Panc1 (cell line): ENCODE measurements around the gene PCDH10. TPM values are rescaled to one million over a fixed set of nuclear protein-coding genes. Genes with fewer than 3 reads are reported as not detected.

Experiments
- ATAC-seq: fragments of 200-7000 bp; cut with Tn5 transposase; 2 replicates; pipeline ENCODE4 v1.9.1; 2020; ENCODE audit warnings: mild to moderate bottlenecking, moderate library complexity
- BruUV-seq: library from RNA; stranded (reverse); fragments of 400-500 nt; replicated peaks from 2 replicates; lab custom pipeline; 2021; lab: Mats Ljungman, UMichigan
- CTCF ChIA-PET: fragments of 300-600 bp; sonication (Branson Sonifier 250); formaldehyde crosslinking; loops from one replicate; lab custom pipeline; 2022; ENCODE audit warnings: antibody characterized with exemption; lab: Charles Lee
- POLR2A ChIA-PET: fragments of 300-600 bp; sonication (Branson Sonifier 250); formaldehyde crosslinking; loops from one replicate; lab custom pipeline; 2022; ENCODE audit warnings: antibody characterized with exemption; lab: Charles Lee
- DNase-seq: peaks from one replicate; pipeline ENCODE4 v3.0.0-alpha.2; 2010; ENCODE audit warnings: low read depth, low spot score
- H3K27ac ChIP-seq: 2 replicates; pipeline ENCODE4 v1.5.1; 2011; ENCODE audit warnings: mild to moderate bottlenecking, low read length, inconsistent platforms
- H3K27me3 ChIP-seq: fragments of 200-500 bp; sonication (Bioruptor generic); 2 replicates; pipeline ENCODE4 v1.6.0; 2014; ENCODE audit warnings: low read length, inconsistent platforms; ENCODE audit not compliant: control insufficient read depth, insufficient read depth
- H3K36me3 ChIP-seq: fragments of 200-500 bp; sonication (Bioruptor generic); 2 replicates; pipeline ENCODE4 v1.5.1; 2014; ENCODE audit warnings: inconsistent platforms, mild to moderate bottlenecking, low read length, moderate library complexity; ENCODE audit not compliant: control insufficient read depth, insufficient read depth
- H3K4me1 ChIP-seq: 2 replicates; pipeline ENCODE4 v1.5.1; 2011; ENCODE audit warnings: inconsistent platforms, mild to moderate bottlenecking, low read length, moderate library complexity; ENCODE audit not compliant: control insufficient read depth, insufficient read depth
- H3K4me3 ChIP-seq, 2 experiments: 2 replicates each; pipeline ENCODE4 v1.5.1; 2011 to 2012; ENCODE audit warnings: low read depth in 2 of 2, low read length in 2 of 2, mild to moderate bottlenecking in 2 of 2, inconsistent platforms in 1 of 2, moderate library complexity in 1 of 2
- H3K9me3 ChIP-seq: fragments of 200-500 bp; sonication (Bioruptor generic); 2 replicates; pipeline ENCODE4 v1.5.1; 2014; ENCODE audit warnings: low read depth, mild to moderate bottlenecking, inconsistent platforms, low read length, moderate library complexity; ENCODE audit not compliant: control insufficient read depth, insufficient read depth
- CTCF ChIP-seq: fragments of 450-650 bp; IDR thresholded peaks from 2 replicates; pipeline ENCODE4 v1.5.1; 2017; ENCODE audit warnings: mild to moderate bottlenecking
- POLR2AphosphoS5 ChIP-seq: IDR thresholded peaks from 2 replicates; pipeline ENCODE4 v1.6.1; 2012; ENCODE audit warnings: mild to moderate bottlenecking, low read depth, low read length, moderate library complexity
- REST ChIP-seq, 2 experiments: IDR thresholded peaks; 2 replicates each; pipeline ENCODE4 v1.6.1; 2011 to 2012; ENCODE audit warnings: low read depth in 2 of 2, control low read depth in 1 of 2, low read length in 1 of 2, mild to moderate bottlenecking in 1 of 2, moderate library complexity in 1 of 2; ENCODE audit not compliant: insufficient read depth in 1 of 2
- SIN3A ChIP-seq: IDR thresholded peaks from 2 replicates; pipeline ENCODE4 v1.6.1; 2012; ENCODE audit warnings: low read depth, mild to moderate bottlenecking, low read length, moderate library complexity, borderline replicate concordance; ENCODE audit not compliant: insufficient read depth
- TCF7L2 ChIP-seq: IDR thresholded peaks from 2 replicates; pipeline ENCODE4 v1.6.1; 2011; ENCODE audit warnings: mild to moderate bottlenecking, low read depth, low read length, inconsistent platforms
- in situ Hi-C: cut with HindIII; loops from 2 replicates; pipeline ENCODE4 v1.10.0; 2016; ENCODE audit warnings: low sequenced_read_pairs, low pct_unique_long_range_greater_than_20kb
- intact Hi-C: fragments of 100-400 bp; cut with micrococcal nuclease; formaldehyde crosslinking; loops from one replicate; pipeline ENCODE4 v1.10.0; 2022; ENCODE audit not compliant: unreplicated experiment
- total RNA-seq: library from RNA; stranded (reverse); gene quantifications from one replicate; pipeline ENCODE4 v1.2.1, GENCODE V29; 2021; ENCODE audit not compliant: unreplicated experiment

PCDH10 gene
- total RNA-seq, 1 experiment from 2014 or later, result not detected

- Histone ChIP-seq H3K36me3 (no peaks in the 10 kb centered on the region; the same call in 1 of the 2 replicates), H3K4me3 (no peak overlapping the region), H3K27me3 (no peaks in the 10 kb centered on the region), H3K4me1 (no peaks in the 10 kb centered on the region), H3K9me3 (no peaks in the 10 kb centered on the region), H3K27ac (no peak overlapping the region)
- DNase-seq (no peak), ATAC-seq (no peak)
- TF ChIP-seq CTCF (no peak), POLR2AphosphoS5 (no peak), SIN3A (no peak), TCF7L2 (no peak), REST (IDR thresholded peaks at IDR 0.05; ENCODE audit: insufficient read depth in 1 of 2, low read depth in 2 of 2, low read length in 1 of 2) (no peak)
- BruUV-seq, result no TSS peak
- intact Hi-C loops, result no loop called here
- CTCF ChIA-PET, result no interaction called here
- in situ Hi-C loops, result no loop called here
- POLR2A ChIA-PET, result no interaction called here
Measured at GRCh38 chr4:133178956-133179355, 29.9 kb downstream of the PCDH10 start.

GRCh38 chr4:133186210-133186609 lies 37.1 kb downstream of the PCDH10 start:
- no peaks in the 10 kb centered on the region for H3K36me3 ChIP-seq
- no peaks in the 10 kb centered on the region for H3K27me3 ChIP-seq
- ChIA-PET CTCF (no interaction called here), POLR2A (no interaction called here)
- H3K9me3 ChIP-seq, result no peaks in the 10 kb centered on the region
- no peaks in the 10 kb centered on the region for H3K4me1 ChIP-seq
- TF ChIP-seq TCF7L2 (no peak), POLR2AphosphoS5 (no peak), REST (IDR thresholded peaks at IDR 0.05; ENCODE audit: insufficient read depth in 1 of 2, low read depth in 2 of 2, low read length in 1 of 2) (no peak), CTCF (no peak), SIN3A (no peak)
- H3K4me3 ChIP-seq, result no peak overlapping the region
- in situ Hi-C loops (no loop called here), intact Hi-C loops (no loop called here)
- DNase-seq (no peak), ATAC-seq (no peak)
- no TSS peak for BruUV-seq
- no peak overlapping the region for H3K27ac ChIP-seq
